TTC549 (cell line): ENCODE data around the gene LTB4R2.

Source experiments
- FAIRE-seq: peaks from 2 replicates; lab custom pipeline; 2012; peaks lifted over from hg19 to GRCh38; lab: Jason Lieb, UNC

Gene LTB4R2, protein sequence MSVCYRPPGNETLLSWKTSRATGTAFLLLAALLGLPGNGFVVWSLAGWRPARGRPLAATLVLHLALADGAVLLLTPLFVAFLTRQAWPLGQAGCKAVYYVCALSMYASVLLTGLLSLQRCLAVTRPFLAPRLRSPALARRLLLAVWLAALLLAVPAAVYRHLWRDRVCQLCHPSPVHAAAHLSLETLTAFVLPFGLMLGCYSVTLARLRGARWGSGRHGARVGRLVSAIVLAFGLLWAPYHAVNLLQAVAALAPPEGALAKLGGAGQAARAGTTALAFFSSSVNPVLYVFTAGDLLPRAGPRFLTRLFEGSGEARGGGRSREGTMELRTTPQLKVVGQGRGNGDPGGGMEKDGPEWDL

DNA sequence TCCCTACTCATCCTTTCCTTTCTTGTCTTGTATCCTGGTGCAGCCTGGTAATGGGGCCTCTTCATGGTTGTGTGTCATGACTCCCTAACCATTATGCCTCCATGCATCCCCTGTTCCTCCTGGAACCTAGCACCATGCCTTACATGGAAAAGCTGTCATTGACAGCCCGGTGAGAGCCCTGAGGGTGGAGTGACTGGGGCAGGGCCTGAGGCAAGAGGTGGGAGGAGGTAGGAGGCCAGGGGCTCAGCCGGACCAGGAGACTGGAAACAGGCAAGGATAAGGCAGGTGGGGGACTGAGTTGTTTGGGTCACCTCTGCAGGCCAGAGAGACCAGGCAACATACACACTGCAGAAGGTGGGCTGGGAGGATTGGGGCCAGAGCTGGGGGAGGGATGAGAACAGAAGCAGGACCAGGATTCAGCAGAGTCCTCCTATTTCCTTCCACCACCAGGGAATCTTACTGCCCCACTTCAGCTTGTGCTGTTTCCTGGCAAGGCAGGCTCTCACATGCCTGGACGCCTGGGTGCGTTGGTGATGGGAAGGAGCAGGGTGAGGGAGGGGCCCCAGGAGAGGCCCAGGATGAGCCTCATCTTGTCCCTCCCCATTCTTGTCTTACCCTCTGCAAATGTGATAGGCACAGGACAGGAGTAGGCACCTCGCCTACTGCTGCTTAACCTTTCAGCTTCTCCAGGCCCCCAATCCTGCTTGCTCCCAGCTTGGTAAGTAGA, at the start of gene LTB4R2:
Gene LTB4R2, plus strand, starts transcription at position 603 of the 727 bp plus-strand sequence. CDS start 525 bp downstream, outside the sequence.
- no peak for FAIRE-seq

- no peak for FAIRE-seq
Measured at GRCh38 chr14:24260780-24261157, 49.2 kb upstream of the LTB4R2 start.

DNA sequence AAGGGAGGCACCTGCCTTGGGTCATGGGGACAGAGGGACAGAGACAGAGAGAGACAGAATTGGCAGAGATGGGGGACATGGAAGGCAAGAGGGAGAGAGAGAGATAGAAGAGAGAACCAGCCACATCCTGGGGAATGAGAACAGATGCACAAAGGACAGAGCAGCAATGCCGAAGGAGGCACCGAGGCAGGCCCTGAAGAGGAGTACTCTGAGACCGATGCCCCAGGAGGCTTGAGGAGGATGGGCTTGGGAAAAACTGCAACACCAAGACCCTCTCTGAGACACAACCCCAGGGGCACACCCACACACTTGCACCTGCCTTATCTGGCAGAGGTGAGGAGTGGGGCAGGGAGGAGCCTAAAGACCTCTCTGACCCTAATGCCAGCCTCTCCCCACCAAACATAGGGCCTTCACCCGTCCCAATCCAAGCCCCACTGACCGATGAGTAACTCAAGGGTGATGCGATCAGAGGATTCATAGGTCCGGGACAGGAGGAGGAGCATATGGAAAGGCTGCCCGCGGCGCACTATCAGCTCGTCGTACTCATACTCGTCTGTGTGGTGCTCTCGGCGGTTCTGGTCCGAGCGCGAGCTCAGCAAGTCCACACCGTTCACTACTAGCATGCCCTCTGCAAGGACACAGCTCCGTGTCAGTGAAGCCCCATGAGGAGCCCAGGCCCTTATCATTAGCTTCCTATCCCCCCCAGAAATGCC, 48.5 kb upstream of the LTB4R2 start:
- FAIRE-seq: no peak

- FAIRE-seq: no peak
Measured at GRCh38 chr14:24261969-24262327, 48.0 kb upstream of the LTB4R2 start.

- FAIRE-seq: no peak
Measured at GRCh38 chr14:24262821-24263733, 46.9 kb upstream of the LTB4R2 start, which contains the start of gene TGM1. TSS of gene TGM1 (minus strand) at chr14:24263177. CDS start at chr14:24262352, 825 bp downstream.

DNA sequence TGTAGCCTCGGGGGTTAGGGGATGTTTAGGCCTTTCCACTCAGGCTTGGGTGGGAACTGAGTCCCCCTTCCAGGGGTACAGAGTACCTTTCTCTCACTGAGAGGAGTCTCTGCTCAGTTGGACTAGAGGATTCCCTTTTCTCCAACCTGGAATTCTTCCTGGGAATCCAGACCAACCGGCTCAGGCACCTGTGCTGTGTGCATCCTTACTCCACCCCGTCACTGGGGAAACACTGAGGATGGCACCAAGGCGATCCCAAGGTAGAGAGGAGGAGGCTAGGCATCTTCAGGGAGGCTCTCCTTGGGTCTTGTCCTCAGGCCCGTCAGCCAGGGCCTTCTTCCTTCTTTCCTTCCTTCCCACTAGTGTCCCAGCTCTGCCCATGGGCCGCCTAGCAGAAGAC, 46.1 kb upstream of the LTB4R2 start:
- no peak for FAIRE-seq

GRCh38 chr14:24264298-24264697, 45.6 kb upstream of the LTB4R2 start:
- no peak for FAIRE-seq

- no peak for FAIRE-seq
Measured at GRCh38 chr14:24266344-24267244, 43.3 kb upstream of the LTB4R2 start.

DNA sequence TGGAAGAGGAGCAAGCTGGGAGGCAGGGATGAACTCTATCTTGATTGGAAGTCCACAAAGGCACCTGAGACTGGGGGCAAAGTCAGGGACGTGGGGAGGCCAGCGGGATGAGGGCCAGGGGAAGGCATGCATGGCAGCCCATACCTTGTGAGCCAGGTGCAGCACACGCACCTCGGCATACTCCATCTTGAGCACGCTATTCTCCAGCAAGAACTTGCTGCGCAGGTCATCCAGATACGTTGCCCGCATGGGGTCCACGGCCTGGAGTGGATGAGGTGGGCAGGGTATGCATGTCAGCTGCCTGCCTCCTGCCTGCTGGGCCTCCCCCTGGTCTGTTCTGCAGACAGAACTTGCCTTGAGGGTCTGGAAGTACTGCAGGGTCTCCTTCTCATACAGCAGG, 42.4 kb upstream of the LTB4R2 start:
- no peak for FAIRE-seq

- no peak for FAIRE-seq
Measured at GRCh38 chr14:24268225-24268624, 41.7 kb upstream of the LTB4R2 start.

GRCh38 chr14:24269368-24269767, 40.6 kb upstream of the LTB4R2 start:
- no peak for FAIRE-seq

GRCh38 chr14:24269910-24270536, 39.9 kb upstream of the LTB4R2 start:
- FAIRE-seq: no peak

DNA sequence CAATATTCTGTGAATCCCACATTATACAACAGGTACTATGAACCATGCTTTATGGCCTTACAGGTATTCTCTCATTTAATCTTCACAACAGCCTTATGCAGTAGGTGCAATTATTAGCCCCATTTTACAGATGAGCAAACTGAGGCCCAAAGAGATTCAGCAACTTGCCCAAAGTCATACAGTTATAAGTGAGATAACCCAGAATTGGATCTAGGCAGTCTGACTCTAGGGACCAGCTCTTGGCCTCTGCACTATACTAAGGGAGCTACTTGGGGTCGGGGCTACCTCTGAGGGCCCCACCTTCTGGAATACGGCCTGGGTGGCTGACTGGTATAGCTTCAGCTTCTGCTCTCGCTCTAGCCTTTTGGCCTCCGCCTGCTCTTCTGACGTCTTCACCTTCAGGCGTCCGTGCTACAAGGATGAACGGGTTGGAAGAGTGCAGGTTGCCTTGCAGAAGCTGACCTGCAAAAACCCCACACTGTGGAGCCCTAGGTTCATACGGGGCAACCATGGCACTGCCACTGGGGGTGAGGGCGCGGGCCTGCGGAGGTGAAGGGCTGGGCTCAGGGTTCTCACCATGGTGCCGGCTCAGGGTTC, 39.3 kb upstream of the LTB4R2 start:
- no peak for FAIRE-seq

DNA sequence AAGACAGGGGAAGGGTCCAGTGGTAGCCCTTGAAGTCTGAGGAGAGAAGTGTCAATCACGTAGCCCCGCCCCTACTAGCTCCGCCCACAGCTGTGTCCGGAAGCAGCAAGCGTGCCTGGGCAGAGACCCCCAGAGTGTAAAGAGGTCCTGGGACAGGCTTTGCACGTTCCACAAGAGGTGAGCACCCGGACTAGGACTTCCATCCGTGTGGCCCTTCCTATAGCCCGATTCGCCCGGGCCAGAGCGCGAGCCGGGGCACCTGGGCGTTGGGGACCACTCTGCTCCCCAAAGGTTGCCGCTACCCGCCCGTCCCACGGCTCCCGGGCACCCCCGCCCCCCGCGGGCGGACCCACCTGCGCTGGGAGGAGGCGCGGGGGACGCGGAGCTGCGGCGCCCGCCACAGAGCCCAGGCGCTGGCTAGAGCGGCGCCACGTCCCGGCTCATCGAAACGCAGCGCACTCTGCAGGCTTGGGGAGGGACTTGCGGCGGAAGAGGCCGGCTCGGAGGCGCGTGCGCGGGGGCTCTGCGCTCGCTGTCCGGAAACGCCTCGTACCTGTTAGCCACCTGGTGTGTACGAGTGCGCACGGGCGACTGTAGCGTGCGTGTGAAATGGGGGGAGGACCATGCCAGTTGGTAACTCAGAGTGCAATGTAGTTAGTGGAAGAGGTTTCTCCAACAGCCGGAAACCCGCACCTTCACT, 38.7 kb upstream of the LTB4R2 start, which contains the start of gene RABGGTA:
Gene RABGGTA, minus strand, starts transcription at position 464 of the 700 bp plus-strand sequence. CDS start 482 bp downstream, outside the sequence.
- FAIRE-seq: no peak

- FAIRE-seq: no peak
Measured at GRCh38 chr14:24271834-24272263, 38.1 kb upstream of the LTB4R2 start.

DNA sequence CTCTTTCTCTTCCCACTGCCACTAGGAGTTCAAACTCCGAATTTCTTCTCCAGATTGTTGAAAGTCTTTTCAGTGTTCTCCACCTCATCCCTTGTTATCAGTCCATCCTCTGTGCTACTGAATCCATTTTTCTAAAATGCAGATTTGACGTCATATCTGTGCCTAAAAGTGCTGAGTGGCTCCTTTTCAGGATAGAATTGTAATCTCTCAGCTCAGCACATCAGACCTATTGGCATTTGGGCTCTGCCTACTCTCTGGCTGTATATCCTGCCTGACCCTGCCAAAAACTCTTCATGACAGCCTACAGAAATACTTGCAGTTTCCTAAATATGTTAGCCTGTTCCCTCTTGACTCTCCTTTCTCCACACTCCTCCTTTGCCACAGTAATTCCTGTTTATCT, 37.5 kb upstream of the LTB4R2 start:
- no peak for FAIRE-seq

DNA sequence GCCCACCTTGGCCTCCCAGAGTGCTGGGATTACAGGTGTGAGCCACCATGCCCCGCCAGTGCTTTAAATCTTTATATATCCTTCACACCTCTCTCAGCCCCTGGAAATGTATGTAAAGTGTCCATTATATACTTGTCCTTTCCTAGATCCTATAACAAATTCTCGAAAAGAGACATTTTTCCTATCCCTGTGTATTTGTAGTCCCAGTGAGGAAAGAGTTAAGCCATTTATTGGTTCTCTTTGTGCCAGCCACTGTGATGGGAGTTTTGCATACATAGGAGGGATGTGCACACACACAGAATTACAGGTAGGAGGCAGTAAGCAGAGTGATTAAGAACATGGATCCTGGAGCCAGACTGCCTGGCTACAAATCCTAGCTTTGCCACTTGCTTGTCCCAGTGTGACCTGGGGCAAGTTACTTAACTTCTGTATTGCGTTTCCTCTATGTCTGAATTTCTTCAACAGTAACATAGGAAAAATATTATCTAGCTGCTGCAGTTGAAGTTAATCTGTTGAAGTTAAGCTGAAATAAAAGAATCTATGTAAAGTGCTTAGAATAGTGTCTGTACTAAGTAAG, 36.4 kb upstream of the LTB4R2 start:
- no peak for FAIRE-seq

DNA sequence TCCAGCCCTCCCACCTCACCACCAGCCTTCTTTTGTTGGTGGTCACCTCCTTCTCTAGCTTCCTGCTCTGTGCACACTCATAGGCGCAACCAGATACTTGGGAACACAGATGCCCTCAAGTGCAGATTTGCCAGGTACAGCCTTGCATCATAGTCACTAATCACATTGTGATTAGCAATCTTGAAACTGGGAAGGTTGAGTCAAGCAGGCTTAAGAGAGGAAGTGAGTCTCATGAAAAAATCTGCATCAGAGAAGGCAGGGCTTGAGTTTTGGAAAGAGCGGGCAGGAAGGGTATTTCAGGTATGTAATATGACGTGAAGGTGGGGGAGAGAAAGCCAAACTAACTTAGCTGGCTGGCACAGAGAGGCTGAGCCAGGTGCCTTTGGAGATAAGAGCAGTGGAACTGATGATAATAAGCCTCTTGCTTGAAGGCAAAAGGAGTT, 35.8 kb upstream of the LTB4R2 start:
- no peak for FAIRE-seq

DNA sequence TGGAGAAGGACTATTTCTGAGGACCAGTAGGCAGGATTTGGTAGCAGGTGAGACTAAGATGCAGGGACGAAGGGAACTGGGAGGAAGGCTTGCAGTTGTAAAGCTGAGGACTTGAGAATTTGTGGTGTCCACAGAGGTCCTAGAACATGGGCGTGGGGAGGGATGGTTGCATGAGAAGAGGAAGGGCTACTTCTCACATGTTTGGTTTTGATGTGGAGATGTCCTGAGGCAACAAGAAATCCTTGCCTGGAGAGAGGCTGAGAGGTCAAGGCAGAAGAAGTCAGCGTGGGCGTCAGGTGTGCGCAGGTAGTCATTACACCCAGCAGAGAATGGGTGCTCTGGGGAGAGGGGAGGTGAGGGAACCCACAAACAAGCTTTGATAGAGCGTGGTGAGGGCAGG, 32.9 kb upstream of the LTB4R2 start:
- FAIRE-seq: no peak
